ENCODE data around the gene GJA3.

DNA sequence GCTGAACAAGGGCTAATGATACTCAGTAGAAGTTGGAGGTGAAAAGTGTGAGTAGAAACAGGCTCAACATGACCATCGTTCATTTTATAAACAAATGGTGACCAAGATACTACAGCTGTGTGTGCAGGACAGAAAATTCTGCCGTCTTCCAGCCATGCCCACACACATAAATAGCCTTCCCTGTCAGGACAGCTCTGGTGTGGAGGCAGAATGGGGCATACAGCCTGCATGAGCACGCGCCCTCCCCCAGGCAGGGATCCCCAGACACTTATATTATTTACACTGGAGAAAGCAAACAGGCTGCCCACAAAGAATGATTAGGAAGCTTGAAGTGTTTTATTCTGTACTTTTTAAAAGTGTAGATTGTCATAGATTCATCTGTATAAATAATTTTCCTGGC lies 20.4 kb downstream of the GJA3 start:
- TF ChIP-seq, protein P1, sequence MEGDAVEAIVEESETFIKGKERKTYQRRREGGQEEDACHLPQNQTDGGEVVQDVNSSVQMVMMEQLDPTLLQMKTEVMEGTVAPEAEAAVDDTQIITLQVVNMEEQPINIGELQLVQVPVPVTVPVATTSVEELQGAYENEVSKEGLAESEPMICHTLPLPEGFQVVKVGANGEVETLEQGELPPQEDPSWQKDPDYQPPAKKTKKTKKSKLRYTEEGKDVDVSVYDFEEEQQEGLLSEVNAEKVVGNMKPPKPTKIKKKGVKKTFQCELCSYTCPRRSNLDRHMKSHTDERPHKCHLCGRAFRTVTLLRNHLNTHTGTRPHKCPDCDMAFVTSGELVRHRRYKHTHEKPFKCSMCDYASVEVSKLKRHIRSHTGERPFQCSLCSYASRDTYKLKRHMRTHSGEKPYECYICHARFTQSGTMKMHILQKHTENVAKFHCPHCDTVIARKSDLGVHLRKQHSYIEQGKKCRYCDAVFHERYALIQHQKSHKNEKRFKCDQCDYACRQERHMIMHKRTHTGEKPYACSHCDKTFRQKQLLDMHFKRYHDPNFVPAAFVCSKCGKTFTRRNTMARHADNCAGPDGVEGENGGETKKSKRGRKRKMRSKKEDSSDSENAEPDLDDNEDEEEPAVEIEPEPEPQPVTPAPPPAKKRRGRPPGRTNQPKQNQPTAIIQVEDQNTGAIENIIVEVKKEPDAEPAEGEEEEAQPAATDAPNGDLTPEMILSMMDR (IDR thresholded peaks at IDR 0.05; ENCODE audit: insufficient read depth, low read depth, low read length) = no peak
- TF ChIP-seq EZH2 (IDR thresholded peaks at IDR 0.05; ENCODE audit: insufficient read depth, low read length) = no peak

All from astrocyte (in vitro differentiated cells and primary cell).